ENCODE results near the gene CHMP4A.

CHMP4A gene

DNA sequence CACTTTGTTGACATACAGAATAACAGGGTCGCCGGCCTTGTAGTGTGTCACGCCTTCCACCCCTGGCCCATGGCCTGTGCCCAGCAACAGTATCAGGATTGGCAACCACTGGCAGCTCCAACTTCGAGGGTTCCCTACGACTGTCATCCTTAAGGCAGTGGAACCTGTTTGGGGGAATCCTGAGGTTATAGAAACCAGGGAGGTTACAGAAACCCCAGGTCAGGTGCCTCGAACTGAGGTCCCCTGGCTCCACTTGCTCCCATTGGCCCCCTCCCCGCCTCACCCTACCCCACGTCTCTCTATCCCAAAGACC lies 18.5 kb downstream of the CHMP4A start:
- DNase-seq = no peak

DNA sequence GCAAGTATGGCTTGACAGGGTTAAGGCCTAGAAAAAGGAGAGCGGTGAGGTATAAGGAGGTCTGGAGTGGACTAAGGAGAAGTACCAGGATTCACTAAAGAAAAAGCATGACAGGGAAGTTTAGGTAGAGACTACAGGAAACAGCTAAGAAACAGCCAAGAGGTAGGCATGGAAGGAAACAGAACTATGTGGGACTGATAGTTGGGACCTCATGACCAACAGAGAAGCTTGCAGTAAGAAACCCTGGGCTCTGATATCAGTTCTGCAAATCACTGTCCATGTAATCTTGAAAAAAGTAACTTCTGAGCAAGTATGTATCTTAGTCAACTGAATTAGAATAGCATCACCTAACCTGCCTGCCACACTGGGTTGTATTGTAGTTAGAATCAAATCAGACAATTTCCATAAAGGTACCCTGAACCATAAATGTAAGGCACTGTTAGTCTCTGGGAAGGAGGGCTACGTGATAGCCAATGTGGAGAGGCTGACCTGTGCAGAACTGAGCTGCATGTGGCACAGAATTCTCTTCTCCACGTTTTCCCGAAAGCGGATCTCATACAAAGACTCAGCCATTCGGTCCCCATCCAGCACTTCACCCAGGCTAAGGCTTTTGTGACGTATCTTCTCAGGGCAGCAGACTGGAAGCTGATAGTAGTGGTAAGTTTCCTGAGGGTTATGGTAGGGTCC lies 19.0 kb downstream of the CHMP4A start:
- DNase-seq = no peak

DNA sequence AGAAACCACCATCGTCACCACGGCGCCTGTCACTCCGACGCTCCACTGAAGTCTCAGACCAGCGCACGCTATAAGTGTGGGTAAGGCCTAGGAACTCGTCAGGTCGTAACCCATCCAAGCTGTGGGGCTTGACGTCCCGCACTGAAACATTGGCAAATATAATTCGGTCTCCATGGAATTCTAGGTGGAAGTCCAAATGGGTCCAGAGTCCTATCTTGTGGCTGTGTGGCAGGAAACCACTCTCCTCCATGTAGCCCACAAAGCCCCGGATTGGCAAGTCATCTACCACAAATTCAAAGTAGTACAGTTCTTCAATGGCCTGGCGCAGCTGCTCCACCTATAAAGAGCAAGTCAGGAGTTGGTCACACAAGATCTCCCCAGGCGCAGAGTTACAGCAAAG lies 20.4 kb downstream of the CHMP4A start:
- DNase-seq = no peak

DNA sequence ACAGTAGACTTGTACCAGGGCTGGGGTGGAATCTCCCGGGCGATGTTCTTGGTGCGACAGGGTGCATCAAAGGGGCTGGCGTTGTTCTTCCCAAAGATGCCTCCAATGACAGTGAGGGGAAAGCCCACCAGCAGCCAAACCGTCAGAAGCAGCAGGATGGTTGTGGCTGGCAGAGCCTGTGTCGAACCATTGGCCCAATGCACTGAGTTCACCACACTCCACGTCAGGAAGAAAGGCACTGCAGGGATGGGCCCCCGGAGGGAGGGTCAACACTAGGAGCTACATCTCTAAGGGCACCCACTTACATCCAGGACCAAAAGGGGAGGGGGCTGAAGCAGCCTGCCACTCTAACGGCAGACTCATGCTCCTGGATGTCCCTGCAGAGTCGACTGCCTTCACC lies 22.9 kb downstream of the CHMP4A start:
- DNase-seq = no peak

DNA sequence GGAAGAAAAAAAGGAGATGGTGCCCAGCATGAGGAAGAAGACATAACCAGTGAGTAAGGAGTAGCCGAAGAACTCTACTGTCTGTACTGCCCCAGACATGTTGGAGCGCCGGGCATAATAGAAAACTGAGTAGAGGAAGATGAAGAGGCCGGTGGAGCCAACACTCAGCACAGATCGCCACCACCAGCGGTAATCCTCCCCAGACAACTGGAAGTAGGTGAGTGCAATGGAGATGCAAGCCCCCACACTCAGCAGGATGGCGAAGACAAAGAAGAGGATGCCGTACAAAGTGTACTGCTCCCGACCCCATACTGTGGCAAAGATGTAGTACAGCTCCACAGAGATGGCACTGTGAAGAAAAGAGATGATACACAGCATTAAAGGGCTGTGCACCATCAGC lies 23.8 kb downstream of the CHMP4A start:
- DNase-seq = no peak

DNA sequence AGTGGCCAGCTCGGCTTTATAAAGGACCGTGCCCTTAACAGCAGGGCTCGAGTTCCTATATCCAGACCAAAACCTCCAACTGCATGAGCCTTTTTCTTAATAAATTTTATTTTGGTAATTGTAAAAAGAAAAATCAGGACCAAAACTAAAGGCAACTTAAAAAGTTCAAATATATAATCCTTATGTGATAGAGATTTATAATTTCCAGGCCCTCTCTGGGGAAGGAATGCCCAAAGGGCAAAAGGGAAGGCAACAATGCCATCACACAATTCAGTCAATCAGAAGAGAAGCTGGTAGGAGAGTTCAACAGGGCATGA lies 24.3 kb downstream of the CHMP4A start:
- no peak for DNase-seq

DNA sequence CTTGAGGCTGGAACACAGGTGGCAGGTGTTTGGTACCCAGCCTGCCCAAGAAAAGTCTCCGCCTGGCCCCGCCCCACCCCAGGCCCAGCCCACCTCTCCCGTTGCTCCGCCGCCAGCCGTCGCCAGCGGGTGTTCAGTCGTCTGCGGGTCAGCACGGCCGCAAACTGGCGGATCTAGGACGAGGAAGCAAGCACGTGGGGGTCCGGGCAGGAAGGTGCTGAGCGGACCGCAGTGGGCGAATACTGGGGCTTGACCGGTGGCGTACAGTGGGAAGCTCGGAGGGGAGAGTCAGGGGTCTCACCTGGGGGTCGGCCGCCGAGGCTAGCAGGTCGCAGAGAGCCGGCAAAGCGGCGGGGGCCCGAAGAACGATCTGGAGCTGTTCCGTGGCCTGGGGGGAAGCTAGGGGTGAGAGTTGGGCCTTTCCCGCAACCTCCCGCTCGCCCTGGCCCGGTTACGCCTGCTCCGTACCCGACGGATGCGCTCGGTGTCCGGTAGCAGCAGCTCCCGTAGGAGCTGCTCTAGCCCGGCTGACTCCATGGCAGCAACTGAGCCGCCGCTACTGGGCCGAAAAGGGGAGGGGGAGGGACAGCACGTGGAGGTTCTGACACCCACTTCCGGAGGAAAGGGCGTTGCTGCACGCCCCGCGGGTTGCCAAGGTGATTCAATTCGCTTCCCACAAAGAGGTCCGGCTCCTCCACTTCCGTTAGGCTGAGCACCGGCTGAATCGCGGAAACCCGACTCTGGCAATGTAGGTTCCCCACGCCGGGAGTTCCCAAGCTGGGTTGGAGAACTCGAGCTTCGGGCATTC lies 24.8 kb downstream of the CHMP4A start, which contains the start of gene IPO4:
Gene IPO4 (minus strand): TSS at position 566 of the 808 bp plus-strand sequence. CDS start 29 bp downstream, at position 537.
- peak; percentile 95 for DNase-seq

DNA sequence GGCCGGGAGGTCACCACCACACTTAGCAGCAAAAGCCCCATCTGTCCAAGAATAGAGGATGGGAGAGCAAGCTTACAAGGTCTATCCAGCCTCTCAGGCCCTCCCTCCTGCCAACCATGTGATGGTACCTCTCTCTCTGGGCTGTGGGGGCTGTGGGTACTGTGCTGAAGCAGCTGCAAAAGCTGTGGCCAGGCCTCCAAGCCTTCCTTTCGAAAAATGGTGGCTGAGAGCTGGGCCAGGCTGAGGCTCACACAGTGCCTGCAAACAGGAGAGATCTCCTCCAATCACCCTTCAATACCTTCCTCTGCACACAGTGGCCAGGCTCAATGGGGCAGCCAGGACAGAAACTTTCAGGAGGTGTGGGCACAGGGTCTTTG lies 25.8 kb downstream of the CHMP4A start:
- DNase-seq = no peak

DNA sequence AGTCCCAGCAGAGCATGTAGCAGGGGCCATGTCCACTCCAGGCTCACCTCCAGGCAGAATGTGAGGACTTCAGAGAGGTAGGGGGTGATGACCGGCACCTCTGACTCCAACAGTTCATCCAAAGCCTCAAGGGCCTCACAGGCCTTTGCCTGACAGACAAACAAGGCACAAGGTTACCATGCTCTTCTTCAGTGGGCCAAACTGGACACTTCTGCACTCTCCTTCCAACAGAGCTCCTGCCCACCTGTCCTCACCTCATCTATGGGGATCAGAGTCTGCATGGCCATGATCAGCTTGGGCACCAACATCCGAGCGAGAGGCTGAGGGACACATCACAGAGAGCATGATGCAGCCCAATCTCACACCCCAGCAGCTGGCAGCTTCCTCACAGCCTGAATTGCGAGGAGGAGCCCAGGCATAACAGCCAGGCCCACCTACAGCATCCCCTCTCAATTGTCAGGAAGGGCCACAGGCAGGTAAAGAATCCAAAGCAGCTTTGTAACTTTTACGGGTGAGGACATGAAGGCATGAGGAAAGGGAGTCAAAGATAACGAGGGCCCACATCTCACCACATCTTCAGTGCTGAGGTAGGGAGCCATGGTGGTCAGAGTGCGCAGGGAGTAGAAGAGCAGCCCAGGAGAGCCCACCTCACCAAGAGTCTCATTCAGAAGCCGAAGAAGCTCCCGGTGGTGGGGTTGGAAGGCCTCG lies 26.3 kb downstream of the CHMP4A start:
- no peak for DNase-seq

DNA sequence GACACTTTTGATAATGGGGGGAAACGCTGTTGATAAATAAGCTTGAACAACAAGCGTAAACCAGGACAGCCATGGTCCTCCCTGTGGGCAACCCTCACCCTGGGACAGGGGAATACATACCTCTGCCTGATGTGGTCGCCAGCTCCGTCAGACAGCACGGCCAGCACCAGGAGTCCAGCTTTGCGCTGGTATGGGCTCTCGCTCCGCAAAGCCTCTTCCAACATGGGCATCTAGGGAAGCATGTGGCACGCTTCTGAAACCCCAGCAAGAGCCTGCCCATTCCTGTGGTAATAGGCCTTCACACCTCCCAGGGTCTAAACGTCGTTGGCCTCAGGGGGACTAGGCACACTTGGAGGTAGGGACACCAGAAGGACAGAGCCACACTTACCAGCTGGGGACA lies 27.5 kb downstream of the CHMP4A start:
- no peak for DNase-seq

DNA sequence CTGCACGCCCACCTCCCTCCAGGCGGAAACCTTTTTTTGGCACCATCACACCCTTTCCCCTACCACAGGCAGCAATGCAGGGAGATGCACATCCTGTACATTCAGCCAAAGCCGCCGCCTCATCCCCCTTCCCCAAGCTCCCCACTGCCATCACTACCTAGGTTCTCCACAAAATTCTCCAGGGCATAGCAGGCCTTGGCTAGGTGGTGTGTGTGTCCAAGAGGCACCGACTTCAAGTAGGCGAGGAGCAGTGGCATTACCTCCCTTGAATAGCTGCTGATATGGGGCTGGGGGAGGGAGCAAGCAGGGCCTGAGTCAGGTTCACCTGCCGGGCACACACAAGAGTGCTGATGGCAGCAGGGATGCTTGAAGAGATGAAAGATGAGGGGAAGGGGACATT lies 28.3 kb downstream of the CHMP4A start:
- DNase-seq = no peak

DNA sequence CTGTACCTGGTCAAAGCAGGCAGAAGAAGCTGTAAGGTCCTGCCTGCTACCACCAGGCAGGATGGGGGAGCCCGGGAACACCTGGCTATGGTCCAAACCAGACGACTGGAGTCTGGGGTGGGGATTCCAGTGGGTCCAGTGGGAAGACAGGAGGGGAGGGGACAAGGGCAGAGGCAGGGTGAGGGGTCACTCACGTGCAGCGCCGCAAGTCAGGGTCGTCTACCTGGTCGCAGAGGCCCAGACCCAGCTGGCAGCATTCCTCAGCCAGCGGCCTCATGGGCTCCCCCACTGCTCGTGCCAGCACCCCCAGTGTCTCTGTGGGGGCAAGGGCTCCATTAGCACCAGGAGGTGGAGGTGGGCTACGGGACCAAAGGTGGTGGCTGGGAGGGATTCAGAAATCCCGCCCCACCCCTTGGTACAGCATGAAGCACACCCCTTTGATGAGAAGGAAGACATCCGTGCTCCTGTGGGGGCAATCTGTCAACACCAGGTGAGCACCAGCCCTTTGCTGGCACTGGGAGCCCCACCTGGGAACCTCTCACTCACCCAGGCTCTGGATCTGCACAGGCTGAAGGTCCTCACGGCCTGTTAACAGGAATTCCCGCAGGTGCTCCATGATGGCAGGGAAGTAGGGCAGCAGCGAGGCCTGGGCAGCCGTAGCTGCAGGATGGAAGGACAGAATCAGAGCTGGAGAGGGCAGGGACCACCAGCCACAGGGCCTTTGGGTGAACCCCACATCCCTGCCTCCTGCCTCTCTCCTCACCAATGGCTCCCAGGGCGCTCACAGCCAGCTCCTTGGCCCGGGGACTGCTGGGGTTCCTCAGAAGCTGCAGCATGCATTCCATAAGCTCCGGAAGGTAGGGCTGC lies 29.0 kb downstream of the CHMP4A start:
- no peak for DNase-seq

DNA sequence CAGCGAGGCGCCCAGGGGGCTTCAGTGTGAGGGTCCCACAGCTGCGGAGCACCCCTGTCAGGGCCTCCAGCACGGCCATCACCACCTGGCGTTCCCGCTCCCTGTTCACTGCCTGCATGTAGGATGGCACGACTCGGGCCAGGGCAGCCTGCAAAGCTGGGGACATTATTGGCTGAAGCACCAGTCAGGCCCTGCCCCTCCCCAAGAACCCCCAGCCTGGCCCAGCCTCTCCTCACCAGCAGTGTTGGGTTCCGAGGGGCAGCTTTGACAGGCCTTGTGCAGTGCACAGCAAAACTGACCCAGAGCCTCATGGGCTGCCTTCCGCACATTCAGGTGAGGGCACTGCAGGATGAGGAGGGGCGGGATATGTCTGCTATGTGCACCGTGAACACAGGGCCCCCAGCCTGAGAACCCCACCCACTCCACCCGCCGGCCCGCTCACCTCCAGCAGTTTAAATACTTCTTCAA lies 30.2 kb downstream of the CHMP4A start:
- no peak for DNase-seq

DNA sequence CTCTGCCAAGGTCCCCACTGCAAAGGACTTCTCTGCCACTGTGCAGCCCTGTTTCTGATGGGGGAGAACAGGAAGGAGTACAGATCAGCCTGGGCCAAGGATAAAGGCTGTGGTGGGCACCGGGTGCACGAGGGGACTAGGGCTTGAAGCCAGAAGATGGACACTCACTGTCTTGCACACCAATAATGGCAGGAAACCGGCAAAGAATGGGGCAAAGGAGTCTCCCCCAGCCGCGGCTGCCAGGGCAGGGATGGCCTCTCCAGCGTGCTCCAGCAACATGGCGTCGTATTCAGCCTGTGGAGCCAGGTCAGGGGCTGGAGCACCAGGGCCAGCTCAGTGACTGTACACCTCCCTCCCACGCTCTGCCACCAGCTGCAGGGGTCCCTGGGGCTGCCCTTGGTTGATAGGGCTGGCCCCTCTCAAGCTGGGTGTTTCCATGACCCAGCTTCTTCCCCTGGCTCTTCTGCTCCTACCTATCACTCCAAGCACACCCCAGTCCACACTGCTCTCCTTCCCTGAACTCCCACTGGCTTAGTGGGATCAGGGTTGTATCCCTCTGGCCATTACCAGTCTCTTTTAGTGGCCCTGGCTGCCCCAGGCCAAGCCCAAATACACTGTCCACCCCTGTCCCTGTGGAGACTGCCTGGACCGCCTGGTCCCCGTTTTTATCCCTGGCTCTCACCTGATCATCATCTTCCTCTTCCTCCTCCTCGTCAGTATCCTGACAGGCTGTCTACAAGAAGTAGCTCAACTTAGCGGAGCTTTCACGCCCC lies 31.0 kb downstream of the CHMP4A start:
- DNase-seq = no peak

DNA sequence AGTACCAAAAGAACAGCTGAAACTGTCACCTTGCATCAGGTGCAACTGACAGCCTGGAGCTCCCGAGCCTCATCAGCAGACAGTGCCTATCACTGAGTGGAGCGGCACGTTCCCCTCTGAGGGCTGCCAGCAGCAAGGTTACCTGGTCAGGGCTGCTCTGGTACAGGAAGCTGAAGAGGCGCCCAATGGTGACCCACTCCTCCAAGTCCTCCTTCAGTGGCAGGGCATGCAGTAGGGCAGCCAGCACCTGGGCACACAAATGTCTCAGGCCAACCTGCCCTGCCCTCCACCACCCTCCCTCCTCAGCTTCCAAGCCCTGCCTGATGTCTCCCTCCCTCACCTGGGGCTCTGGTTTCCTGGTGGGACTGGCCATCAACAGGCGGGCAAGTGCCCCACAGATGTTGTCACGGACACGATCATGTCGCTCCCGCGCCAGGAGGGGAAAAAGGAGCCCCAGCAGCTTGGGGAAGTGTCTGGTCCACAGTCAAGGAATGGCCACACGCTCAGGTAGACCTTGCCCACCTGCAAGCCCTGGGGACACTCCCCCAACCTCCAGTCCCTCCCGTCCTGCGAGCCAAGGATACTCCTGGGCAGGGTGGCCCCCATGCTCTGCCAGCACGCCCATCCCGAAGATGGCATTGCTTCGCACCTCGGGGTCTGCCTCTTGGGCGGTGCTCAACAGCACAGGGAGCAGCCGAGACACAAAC lies 31.8 kb downstream of the CHMP4A start:
- DNase-seq = no peak

DNA sequence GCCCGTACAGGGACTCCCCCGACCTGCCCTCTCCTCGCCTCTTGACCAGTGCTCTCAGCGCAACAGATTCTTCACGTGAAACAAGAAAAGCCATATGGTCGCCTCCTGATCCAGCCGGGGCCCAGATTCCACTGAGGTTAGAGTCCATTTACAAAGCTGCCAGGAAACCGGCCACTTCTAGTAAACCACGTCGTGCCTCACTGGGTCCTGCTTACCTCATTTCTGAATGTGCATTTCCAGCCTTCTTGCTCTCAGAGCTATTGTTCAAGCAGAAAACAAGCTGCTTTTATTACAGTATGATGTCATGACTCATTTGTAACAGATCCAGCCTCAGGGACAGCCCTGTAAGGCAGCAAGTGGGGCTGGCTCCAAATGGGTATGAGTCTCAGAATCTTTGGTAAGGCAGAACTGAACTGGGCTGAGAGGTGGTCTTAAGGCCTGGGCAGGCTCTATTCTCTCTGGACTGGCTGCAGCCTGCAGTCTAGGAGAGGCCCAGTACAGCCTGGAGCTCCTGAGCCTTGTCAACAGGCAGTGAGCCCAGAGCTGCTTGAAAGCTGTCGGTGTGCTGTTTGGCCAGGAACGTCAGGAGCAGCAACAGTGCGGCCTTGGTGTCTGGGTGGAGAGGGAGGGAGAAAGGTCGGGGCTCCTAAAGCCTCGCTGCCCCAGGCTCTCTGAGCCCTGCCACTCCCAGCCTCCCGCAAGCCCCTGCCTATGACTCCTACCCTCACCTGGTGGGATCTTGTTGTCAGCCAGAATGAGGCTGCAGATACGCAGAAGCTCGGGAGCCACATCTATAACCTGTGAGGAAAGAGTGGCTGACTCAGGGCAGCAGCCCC lies 33.1 kb downstream of the CHMP4A start:
- DNase-seq = no peak

DNA sequence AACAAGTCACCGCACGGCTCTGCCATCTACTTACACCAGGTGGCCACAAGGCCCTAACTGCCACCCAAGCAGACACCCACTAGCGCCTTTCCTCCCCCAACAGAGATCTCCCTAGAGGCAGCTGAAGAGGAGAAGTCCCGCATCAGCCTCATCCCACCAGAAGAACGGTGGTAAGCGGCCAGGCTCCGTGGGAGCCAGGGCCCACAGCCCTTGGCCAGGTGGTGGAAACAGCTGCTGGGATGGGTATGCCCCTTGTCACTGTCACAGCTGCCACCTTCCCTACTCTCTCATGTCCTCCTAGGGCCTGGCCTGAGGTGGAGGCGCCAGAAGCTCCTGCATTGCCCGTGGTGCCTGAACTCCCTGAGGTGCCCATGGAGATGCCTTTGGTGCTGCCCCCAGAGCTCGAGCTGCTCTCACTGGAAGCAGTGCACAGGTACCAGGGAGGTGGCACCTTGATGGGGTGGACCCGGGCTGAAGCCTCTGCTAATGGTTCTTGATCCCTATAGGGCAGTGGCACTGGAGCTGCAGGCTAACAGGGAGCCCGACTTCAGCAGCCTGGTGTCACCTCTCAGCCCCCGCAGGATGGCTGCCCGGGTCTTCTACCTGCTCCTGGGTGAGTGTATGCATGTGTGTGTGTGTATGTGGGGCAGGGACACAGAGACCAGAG lies 33.9 kb downstream of the CHMP4A start:
- DNase-seq = no peak

DNA sequence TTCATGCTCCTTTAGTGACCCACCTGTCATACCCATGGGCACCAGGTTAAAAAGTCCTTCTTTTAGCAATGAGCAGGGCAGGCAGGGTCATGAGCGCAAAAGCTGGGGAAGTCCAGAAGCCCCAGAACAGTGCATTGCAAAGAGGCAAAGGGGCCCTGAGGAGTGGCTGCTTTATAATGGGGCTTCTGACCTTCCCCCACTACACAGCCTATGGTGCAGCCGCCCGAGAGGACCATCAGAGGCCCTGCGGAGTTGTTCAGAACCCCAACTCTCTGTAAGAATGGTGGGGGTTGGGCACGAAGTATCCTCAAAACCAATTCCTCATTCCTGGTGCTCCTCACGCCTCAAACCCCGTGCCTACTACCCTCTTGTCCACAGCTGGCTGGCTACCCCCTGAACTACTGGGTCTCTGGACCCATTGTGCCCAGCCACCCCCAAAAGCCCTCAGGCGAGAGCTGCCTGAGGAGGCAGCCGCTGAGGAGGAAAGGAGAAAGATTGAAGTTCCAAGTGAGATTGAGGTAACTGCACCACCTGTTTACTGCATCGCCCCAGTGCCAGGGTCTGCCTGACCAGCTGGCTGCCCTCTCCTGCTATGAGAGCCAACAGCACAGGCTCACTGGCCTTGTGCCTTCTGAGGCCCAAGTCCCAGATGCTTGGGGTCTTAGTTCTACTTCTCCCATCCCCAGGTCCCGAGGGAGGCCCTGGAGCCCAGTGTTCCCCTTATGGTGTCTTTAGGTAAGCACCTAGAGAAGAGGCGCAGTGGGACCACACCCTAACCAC lies 34.7 kb downstream of the CHMP4A start:
- no peak for DNase-seq

DNA sequence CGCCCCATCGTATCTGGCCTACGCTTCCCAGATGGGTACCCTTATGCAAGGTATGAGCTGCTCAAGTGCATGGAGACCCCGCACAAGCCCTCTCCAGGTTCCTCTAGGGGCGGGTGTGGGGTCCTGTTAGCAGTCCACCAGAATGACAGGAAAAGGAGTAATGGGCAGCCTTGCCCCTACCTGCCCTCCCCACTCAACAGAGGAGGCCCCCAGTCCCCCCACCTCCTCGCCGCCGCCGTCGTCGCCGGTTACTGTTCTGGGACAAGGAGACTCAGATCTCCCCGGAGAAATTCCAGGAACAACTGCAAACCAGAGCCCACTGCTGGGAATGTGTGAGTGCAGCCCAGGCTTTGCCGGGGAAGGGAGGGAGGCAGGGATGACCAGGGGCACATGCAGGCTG lies 35.4 kb downstream of the CHMP4A start:
- DNase-seq = no peak

Data from activated CD8-positive, alpha-beta memory T cell treated with anti-CD3 and anti-CD28 coated beads, Interleukin-2, amount 50 U/mL, for 48 hours (primary cell).